AG04449 (cell line): ENCODE measurements around the gene PTGIS.

ENCODE experiments used
- CTCF ChIA-PET: fragments of 350-600 bp; formaldehyde crosslinking; extraction: SDS; loops from one replicate; lab custom pipeline; 2021; ENCODE audit warnings: antibody characterized with exemption; lab: Yijun Ruan, JAX
- POLR2A ChIA-PET: fragments of 400-600, 350-600 bp; formaldehyde crosslinking; extraction: SDS; loops from one replicate; lab custom pipeline; 2020; ENCODE audit warnings: antibody characterized with exemption, inconsistent platforms; lab: Yijun Ruan, JAX
- DNase-seq: peaks from one replicate; pipeline ENCODE4 v3.0.0-alpha.2; 2010; ENCODE audit warnings: low read depth, low spot score
- H3K4me3 ChIP-seq: 2 replicates; pipeline ENCODE4 v1.5.1; 2011; ENCODE audit warnings: low read depth, mild to moderate bottlenecking, control low read depth, low read length
- CTCF ChIP-seq: IDR thresholded peaks from one replicate; pipeline ENCODE4 v1.5.1; 2011; ENCODE audit warnings: mild to moderate bottlenecking, moderate library complexity, low read length, control low read depth, inconsistent platforms; ENCODE audit not compliant: insufficient read depth; ENCODE audit errors: missing control alignments

The PTGIS gene

GRCh38 chr20:49526056-49526455 lies 41.9 kb downstream of the PTGIS start:
- H3K4me3 ChIP-seq: no peak overlapping the region
- ChIA-PET CTCF (interaction anchor here (0.9 to 2.3 kb wide), 9 partner anchors 8 to 191 kb away, joined by 3 to 11 read pairs (median 4); no protein-coding TSS in a partner anchor), POLR2A (no interaction called here)
- no peak for DNase-seq
- TF ChIP-seq CTCF: no peak

- CTCF ChIA-PET: interaction anchor here (0.7 to 0.8 kb wide), 2 partner anchors 8 to 16 kb away, joined by 3 read pairs; no protein-coding TSS in a partner anchor
- no peak overlapping the region for H3K4me3 ChIP-seq
- no peak for DNase-seq
- POLR2A ChIA-PET: no interaction called here
- no peak for TF ChIP-seq CTCF
These were observed 44.1 kb downstream of the PTGIS start for GRCh38 chr20:49523767-49524360.

DNA sequence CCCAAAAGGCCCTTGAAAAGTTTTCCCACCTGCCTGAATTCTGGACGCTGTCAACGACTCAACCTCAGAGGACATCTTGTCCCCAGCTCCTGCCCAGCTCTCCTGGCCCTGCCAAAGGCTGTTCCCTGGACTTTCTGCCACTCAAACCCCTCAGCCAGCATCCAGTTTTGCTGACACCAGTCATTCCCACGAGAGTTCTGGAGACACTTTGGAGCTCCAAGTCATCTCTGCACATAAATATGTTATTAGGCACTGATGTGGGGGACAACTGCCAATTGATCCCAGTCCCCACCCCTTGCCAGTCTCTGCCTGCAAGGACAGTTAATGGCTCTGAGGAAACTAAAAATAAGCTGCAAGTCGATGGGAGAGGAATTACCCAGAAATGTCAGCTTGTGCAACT lies 46.6 kb downstream of the PTGIS start:
- ChIA-PET POLR2A (no interaction called here), CTCF (interaction anchor here (0.7 to 2.6 kb wide), 5 partner anchors 10 to 187 kb away, joined by 3 to 8 read pairs (median 3); no protein-coding TSS in a partner anchor)
- no peak for DNase-seq
- no peak overlapping the region for H3K4me3 ChIP-seq
- no peak for TF ChIP-seq CTCF

- POLR2A ChIA-PET: no interaction called here
- no peak overlapping the region for H3K4me3 ChIP-seq
- no peak for TF ChIP-seq CTCF
- DNase-seq: no peak
- CTCF ChIA-PET: interaction anchor here (1.4 to 4.3 kb wide), 3 partner anchors 10 to 14 kb away, joined by 7 to 23 read pairs (median 8); no protein-coding TSS in a partner anchor
These were observed 48.1 kb downstream of the PTGIS start for GRCh38 chr20:49519777-49520359.

DNA sequence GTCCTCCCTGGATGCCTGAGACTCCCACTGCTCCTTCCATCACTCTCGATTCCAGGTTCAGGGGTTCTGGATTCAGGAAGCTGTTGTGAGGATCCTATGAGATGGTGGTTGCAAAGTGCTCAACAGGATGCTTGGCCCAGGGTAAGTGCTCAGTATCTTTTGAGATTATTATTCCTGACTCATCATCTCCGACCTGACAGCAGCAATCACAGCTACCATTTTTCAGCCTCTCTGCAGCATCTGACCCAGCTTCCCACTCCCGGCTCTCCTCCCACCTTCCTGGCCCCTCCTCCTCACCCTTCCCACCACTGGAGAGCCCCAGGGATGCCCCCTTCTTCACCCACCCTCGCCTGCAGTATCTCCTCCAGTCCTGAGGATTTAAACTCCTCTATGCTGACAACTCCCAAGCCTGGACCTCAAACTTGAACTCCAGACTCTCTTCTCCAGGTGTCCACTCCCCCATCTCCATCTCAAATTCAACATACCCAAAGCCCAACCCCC lies 48.7 kb downstream of the PTGIS start:
- CTCF ChIA-PET: interaction anchor here (1.3 to 4.3 kb wide), 4 partner anchors 9 to 21 kb away, joined by 3 to 23 read pairs (median 6); no protein-coding TSS in a partner anchor
- no peak overlapping the region for H3K4me3 ChIP-seq
- no peak for TF ChIP-seq CTCF
- POLR2A ChIA-PET: no interaction called here
- no peak for DNase-seq

DNA sequence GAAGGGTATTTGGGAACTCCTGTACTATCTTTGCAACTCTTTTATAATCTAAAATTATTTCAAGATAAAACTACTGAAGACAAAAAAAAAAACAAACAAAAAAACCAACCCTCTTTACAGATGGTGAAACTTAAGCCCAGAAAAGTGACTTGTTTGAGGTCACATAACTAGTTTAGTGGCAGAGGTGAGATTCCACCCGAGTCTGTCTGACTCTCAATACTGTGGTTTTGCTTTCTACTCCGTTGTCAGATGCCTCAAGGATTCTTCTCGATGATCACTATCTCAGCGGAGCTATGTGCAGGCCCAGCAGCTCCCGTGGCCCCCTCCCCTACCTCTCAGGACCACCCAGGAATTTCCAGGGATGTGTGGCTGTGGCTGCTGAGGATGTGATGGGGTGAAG lies 49.4 kb downstream of the PTGIS start:
- ChIA-PET POLR2A (no interaction called here), CTCF (interaction anchor here (1.3 to 4.3 kb wide), 5 partner anchors 9 to 23 kb away, joined by 3 to 23 read pairs (median 7); no protein-coding TSS in a partner anchor)
- no peak for TF ChIP-seq CTCF
- no peak overlapping the region for H3K4me3 ChIP-seq
- no peak for DNase-seq
